Heart right ventricle (tissue), 16 donors: Measurements from ENCODE around the gene CLIC3. TPM values are rescaled to one million over a fixed set of nuclear protein-coding genes. Genes with fewer than 3 reads are reported as not detected.
A peak's percentile ranks its signal among the peaks of the same experiment; 100 is the strongest.

Source experiments
- ATAC-seq, 8 donors: fragments of 200-7000 bp; cut with Tn5 transposase; one replicate each; pipeline ENCODE4 v1.9.1; 2020; ENCODE audit warnings: mild to moderate bottlenecking in 8 of 8, moderate library complexity in 8 of 8, moderate number of reproducible peaks in 1 of 8
- DNase-seq, 2 donors: peaks; one replicate each; pipeline ENCODE4 v3.0.0-alpha.2; 2020
- H3K27ac ChIP-seq, 10 donors: fragments of 200-600 bp; sonication (generic) in 2 of 10; one replicate each; pipeline versions ENCODE4 v1.5.0 to v1.8.0; 2020 to 2022; ENCODE audit warnings: mild to moderate bottlenecking in 3 of 10
- H3K27me3 ChIP-seq, 7 donors: fragments of 200-600 bp; one replicate each; pipeline ENCODE4 v1.8.0; 2021 to 2022; ENCODE audit warnings: mild to moderate bottlenecking in 2 of 7
- H3K36me3 ChIP-seq, 9 donors: fragments of 200-600 bp; sonication (generic) in 1 of 9; one replicate each; pipeline versions ENCODE4 v1.5.0 to v1.8.0; 2020 to 2022; ENCODE audit warnings: mild to moderate bottlenecking in 2 of 9
- H3K4me1 ChIP-seq, 9 donors: fragments of 200-600 bp; sonication (generic) in 1 of 9; one replicate each; pipeline versions ENCODE4 v1.5.0 to v1.8.0; 2020 to 2022; ENCODE audit warnings: mild to moderate bottlenecking in 4 of 9
- H3K4me3 ChIP-seq, 10 donors: fragments of 200-600 bp; sonication (generic) in 2 of 10; one replicate each; pipeline versions ENCODE4 v1.5.0 to v1.8.0; 2020 to 2022; ENCODE audit warnings: mild to moderate bottlenecking in 7 of 10, moderate library complexity in 2 of 10
- H3K9me3 ChIP-seq, 11 donors: fragments of 200-600 bp in 10 of 11; sonication (generic) in 2 of 11; one replicate each; pipeline versions ENCODE4 v1.5.0 to v1.8.0; 2013 to 2022; ENCODE audit warnings: mild to moderate bottlenecking in 2 of 11, control low read depth in 1 of 11, moderate library complexity in 1 of 11
- CTCF ChIP-seq, 9 donors: fragments of 200-600 bp; sonication (generic) in 2 of 9; IDR thresholded peaks; one replicate each; pipeline versions ENCODE4 v1.5.0 to v1.8.0; 2021 to 2022; ENCODE audit warnings: antibody characterized with exemption in 9 of 9, mild to moderate bottlenecking in 5 of 9, moderate library complexity in 1 of 9
- WGBS, 2 donors: extraction: QIAGEN DNeasy Blood & Tissue Kit; methylation state at CpG; one replicate each; pipeline ENCODE4 v1.1.7; 2013; ENCODE audit warnings: inconsistent platforms in 1 of 2; 5-methylcytosine and 5-hydroxymethylcytosine counted together
- intact Hi-C, 10 donors: fragments of 100-400 bp; cut with DNase I; formaldehyde crosslinking; loops; one replicate each; pipeline versions ENCODE4 v1.11.1 to v1.14.2; 2022
- polyA plus RNA-seq, 2 donors: library from polyadenylated mRNA; stranded (reverse); fragments of 200-250 nt; gene quantifications; one replicate each; pipeline ENCODE4 v1.2.3, GENCODE V29; 2013
- total RNA-seq, 10 donors: library from RNA; stranded (reverse); fragmentation: NEBNext Ultra II Directional in 3 of 10; extraction: Animal tissue kit (Norgen Biotek cat#: 25700) in 3 of 10; gene quantifications; one replicate each; pipeline versions ENCODE4 v1.2.1 to v1.2.4, GENCODE V29; 2021 to 2023
- donor health status: Arrhythmogenic right ventricular cardiomyopathy.
- donor health status: ischemic (EF 13 %, LVEDD 7.1; RV severe dilation, severe dysfunction).
- donor health status: healthy with polysubstance abuse.
- donor health status: DM: no; HTN: yes; CAD: no.
- donor health status: DM: no; HTN: no; CAD: no.
- donor health status: ischemic (EF 25% LVEDD 6.9; RV normal size, moderate dysfunction).
- donor health status: ischemic (EF 25% LVEDD 5.7; RV mildly dilated, moderate dysfunction).
- donor health status: healthy.
- donor health status: DM: yes; HTN: yes; CAD: no.
- donor health status: Ischemic cardiomyopathy.
- donor health status: ischemic (EF 35%, LVEDD 5.7; RV mildly dilated, moderate dysfunction).
- donor health status: nonischemic (EF 11% LVEDD 7.7; RV severe dilation, severe dysfunction).
- donor health status: DM: yes; HTN: yes; CAD: no.
- donor health status: PGD.
- donor health status: ischemic (EF 29% LVEDD 5.4; RV normal size, mild dysfunction).
- donor health status: nonischemic (EF 23%, LVEDD 6.1; RV moderate dilation, normal function).

Gene CLIC3
- total and polyA plus RNA-seq, 12 donors = 0.46 to 21.4 (median 3.2) TPM

DNA sequence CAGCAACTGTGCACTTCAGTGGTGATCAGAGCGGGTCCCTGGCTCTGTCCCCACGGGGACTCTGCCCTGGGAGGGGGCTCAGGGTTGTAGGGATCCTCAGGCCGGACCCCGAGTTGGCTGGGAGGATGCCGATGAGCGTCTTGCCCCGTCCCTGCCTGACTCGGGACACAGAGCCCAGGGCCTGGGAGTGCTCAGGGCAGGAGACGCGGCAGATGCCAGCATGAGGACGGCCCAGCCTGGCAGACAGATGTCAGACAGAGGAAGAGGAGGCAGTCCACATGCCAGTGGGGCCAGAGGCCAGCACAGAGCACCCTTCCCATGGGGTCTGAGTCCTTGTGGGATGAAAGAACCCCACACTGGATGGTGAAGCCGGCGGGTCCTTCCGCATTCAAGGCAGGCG is 33.0 kb downstream of the CLIC3 start:
- DNase-seq (no peak), ATAC-seq (no peak)
- H3K27ac ChIP-seq = no peak overlapping the region
- H3K9me3 ChIP-seq = no peaks in the 10 kb centered on the region
- H3K27me3 ChIP-seq = no peaks in the 10 kb centered on the region
- intact Hi-C loops = no loop called here
- no peak overlapping the region for H3K4me3 ChIP-seq
- TF ChIP-seq CTCF (IDR thresholded peaks at IDR 0.05) = no peak
- WGBS, 2 donors = 84 to 87% methylated on average over 15 of the region's 15 CpGs
- H3K36me3 ChIP-seq = no peaks in the 10 kb centered on the region
- peaks cover 3 to 48% (median 22%) of the 10 kb centered on the region in 9 donors for H3K4me1 ChIP-seq

DNA sequence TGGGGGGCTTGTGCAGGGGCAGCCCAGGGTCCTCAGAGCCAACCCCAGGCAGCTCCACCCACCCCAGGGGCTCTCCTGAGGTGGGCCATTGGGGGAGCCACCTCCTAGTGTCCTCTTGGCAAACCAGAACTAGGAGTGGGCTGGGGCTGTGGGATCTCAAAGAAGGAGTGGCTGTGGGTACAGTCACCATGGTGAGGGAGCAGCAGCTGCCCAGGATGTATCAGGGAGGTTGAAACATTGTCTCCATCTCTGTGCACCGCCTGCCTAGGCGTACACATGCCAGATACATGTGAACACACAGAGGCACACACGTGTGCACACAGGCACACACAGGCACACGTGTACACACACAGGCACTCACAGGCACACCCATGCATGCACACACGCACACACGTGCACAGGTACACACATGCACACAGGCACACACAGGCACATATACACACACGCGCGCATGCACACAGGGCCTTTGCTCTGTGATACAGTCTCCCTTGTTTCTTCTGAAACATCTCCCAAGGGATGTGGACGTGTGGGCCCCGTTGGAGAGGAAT is 33.6 kb downstream of the CLIC3 start:
- 84 to 86% methylated on average over 11 of the region's 11 CpGs for WGBS, 2 donors
- Histone ChIP-seq H3K27ac (no peak overlapping the region), H3K27me3 (no peaks in the 10 kb centered on the region), H3K4me3 (no peak overlapping the region), H3K36me3 (no peaks in the 10 kb centered on the region), H3K9me3 (no peaks in the 10 kb centered on the region), H3K4me1 (peaks cover 3 to 48% (median 22%) of the 10 kb centered on the region in 9 donors)
- intact Hi-C loops = no loop called here
- TF ChIP-seq CTCF (IDR thresholded peaks at IDR 0.05) = no peak
- no peak for ATAC-seq
- DNase-seq = no peak

GRCh38 chr9:136962163-136962562 is 34.2 kb downstream of the CLIC3 start:
- Histone ChIP-seq H3K4me3 (no peak overlapping the region), H3K27ac (peak overlapping the region in 2 of 10 donors; percentile 19 to 34), H3K9me3 (no peaks in the 10 kb centered on the region), H3K4me1 (peaks cover 3 to 48% (median 22%) of the 10 kb centered on the region in 9 donors), H3K36me3 (no peaks in the 10 kb centered on the region), H3K27me3 (no peaks in the 10 kb centered on the region)
- DNase-seq = no peak
- no peak for ATAC-seq
- intact Hi-C loops = no loop called here
- TF ChIP-seq CTCF (IDR thresholded peaks at IDR 0.05) = no peak
- WGBS, 2 donors = 97% methylated on average over 9 of the region's 9 CpGs

- peaks cover 3 to 48% (median 22%) of the 10 kb centered on the region in 9 donors for H3K4me1 ChIP-seq
- peak in 1 of 2 donors; percentile 62 for DNase-seq
- no peak overlapping the region for H3K4me3 ChIP-seq
- ATAC-seq = peak; percentile 56 to 89 (median 78)
- no peaks in the 10 kb centered on the region for H3K9me3 ChIP-seq
- H3K27ac ChIP-seq = peak overlapping the region in 6 of 10 donors; percentile 19 to 47 (median 30)
- no peak for TF ChIP-seq CTCF (IDR thresholded peaks at IDR 0.05)
- 63 to 66% methylated on average over 22 to 23 of the region's 23 CpGs for WGBS, 2 donors
- H3K36me3 ChIP-seq = no peaks in the 10 kb centered on the region
- no peaks in the 10 kb centered on the region for H3K27me3 ChIP-seq
- intact Hi-C loops = no loop called here
Observed at GRCh38 chr9:136961279-136962065, 34.9 kb downstream of the CLIC3 start.
